Spleen (tissue), 11 donors: ENCODE results near the gene RAD9A. TPM values are rescaled to one million over a fixed set of nuclear protein-coding genes. Genes with fewer than 3 reads are reported as not detected.
A peak's percentile ranks its signal among the peaks of the same experiment; 100 is the strongest.

Experiments used
- DNase-seq: peaks from one replicate; pipeline ENCODE4 v3.0.0-alpha.2; 2020
- H3K27ac ChIP-seq, 8 donors: fragments of 200-600 bp; sonication (generic) in 7 of 8; 1 replicate in 4 of 8; 2 replicates in 4 of 8; pipeline versions ENCODE4 v1.5.0 to v1.8.0; 2016 to 2021; ENCODE audit warnings: inconsistent platforms in 4 of 8, mild to moderate bottlenecking in 4 of 8, moderate library complexity in 1 of 8
- H3K27me3 ChIP-seq, 7 donors: fragments of 200-600 bp; sonication (generic) in 6 of 7; replicated peaks in 1 of 7; 1 replicate in 4 of 7; 2 replicates in 3 of 7; pipeline versions ENCODE4 v1.5.0 to v1.8.0; 2016 to 2021; ENCODE audit warnings: inconsistent platforms in 3 of 7, mild to moderate bottlenecking in 1 of 7
- H3K36me3 ChIP-seq, 6 donors: fragments of 200-600 bp; sonication (generic) in 5 of 6; 1 replicate in 4 of 6; 2 replicates in 2 of 6; pipeline versions ENCODE4 v1.5.0 to v1.8.0; 2016 to 2021; ENCODE audit warnings: inconsistent platforms in 2 of 6
- H3K4me1 ChIP-seq, 6 donors: fragments of 200-600 bp; sonication (generic) in 5 of 6; 1 replicate in 3 of 6; 2 replicates in 3 of 6; pipeline versions ENCODE4 v1.5.0 to v1.8.0; 2016 to 2021; ENCODE audit warnings: inconsistent platforms in 3 of 6
- H3K4me3 ChIP-seq, 8 donors: fragments of 200-600 bp; sonication (generic) in 7 of 8; 1 replicate in 4 of 8; 2 replicates in 4 of 8; pipeline versions ENCODE4 v1.5.0 to v1.8.0; 2016 to 2021; ENCODE audit warnings: inconsistent platforms in 4 of 8, mild to moderate bottlenecking in 4 of 8, moderate library complexity in 2 of 8
- H3K9me3 ChIP-seq, 8 donors: fragments of 200-600 bp; sonication (generic) in 7 of 8; 1 replicate in 4 of 8; 2 replicates in 4 of 8; pipeline versions ENCODE4 v1.5.0 to v1.8.0; 2016 to 2021; ENCODE audit warnings: inconsistent platforms in 4 of 8
- POLR2A ChIP-seq, 3 donors: fragments of 450-650 bp; IDR thresholded peaks; one replicate each; pipeline ENCODE4 v1.5.1; 2017; ENCODE audit warnings: antibody characterized with exemption in 3 of 3, mild to moderate bottlenecking in 1 of 3
- POLR2AphosphoS5 ChIP-seq, 3 donors: sonication (generic); formaldehyde crosslinking; IDR thresholded peaks; one replicate each; pipeline ENCODE4 v1.5.1; 2017; ENCODE audit warnings: antibody characterized with exemption in 3 of 3
- WGBS, 5 donors: extraction: QIAGEN DNeasy Blood & Tissue Kit in 3 of 5; methylation state at CpG; one replicate each; pipeline versions ENCODE4 v1.1.5 to v1.1.7; 2013 to 2018; 5-methylcytosine and 5-hydroxymethylcytosine counted together
- intact Hi-C: fragments of 100-400 bp; cut with DNase I; formaldehyde crosslinking; loops from one replicate; pipeline ENCODE4 v1.15.0; 2023; ENCODE audit warnings: low total_unique reads
- polyA plus RNA-seq, 3 donors: library from polyadenylated mRNA; stranded (reverse); fragments of 200-250 nt; gene quantifications; one replicate each; pipeline ENCODE4 v1.2.1, GENCODE V29; 2013
- total RNA-seq, 7 donors: library from RNA; depleted of rRNA in 3 of 7; stranded (reverse); fragments of >200 nt in 3 of 7; fragmentation: NEBNext Ultra II Directional in 4 of 7; extraction: Animal tissue kit (Norgen Biotek cat#: 25700) in 4 of 7; gene quantifications; one replicate each; pipeline versions ENCODE4 v1.1.0 to v1.2.1, GENCODE V29; 2016 to 2021
- TF ChIP-seq, protein P1 (sequence below), 11 experiments: fragments of 200-600 bp in 7 of 11; fragments of 450-650 bp in 4 of 11; sonication (generic) in 4 of 11; IDR thresholded peaks in 8 of 11; conservative IDR thresholded peaks in 3 of 11; 1 replicate in 7 of 11; 2 replicates in 4 of 11; pipeline versions ENCODE4 v1.4.0 to v1.8.0; 2016 to 2021; ENCODE audit warnings: antibody characterized with exemption in 11 of 11, inconsistent platforms in 4 of 11, mild to moderate bottlenecking in 1 of 11
- donor health status: healthy with polysubstance abuse.
- donor health status: DM: no; HTN: no; CAD: no; lungs with moderate emphysema.
- donor health status: DM: no; HTN: no; CAD: no.
- donor health status: Bipolar disorder and iron deficiency.
- donor health status: healthy.
- donor health status: DM: no; HTN: no; CAD: no.
- donor health status: DM: yes; HTN: yes; CAD: no.

The RAD9A gene
- total and polyA plus RNA-seq, 10 donors: 18.2 to 44.8 (median 30.1) TPM

DNA sequence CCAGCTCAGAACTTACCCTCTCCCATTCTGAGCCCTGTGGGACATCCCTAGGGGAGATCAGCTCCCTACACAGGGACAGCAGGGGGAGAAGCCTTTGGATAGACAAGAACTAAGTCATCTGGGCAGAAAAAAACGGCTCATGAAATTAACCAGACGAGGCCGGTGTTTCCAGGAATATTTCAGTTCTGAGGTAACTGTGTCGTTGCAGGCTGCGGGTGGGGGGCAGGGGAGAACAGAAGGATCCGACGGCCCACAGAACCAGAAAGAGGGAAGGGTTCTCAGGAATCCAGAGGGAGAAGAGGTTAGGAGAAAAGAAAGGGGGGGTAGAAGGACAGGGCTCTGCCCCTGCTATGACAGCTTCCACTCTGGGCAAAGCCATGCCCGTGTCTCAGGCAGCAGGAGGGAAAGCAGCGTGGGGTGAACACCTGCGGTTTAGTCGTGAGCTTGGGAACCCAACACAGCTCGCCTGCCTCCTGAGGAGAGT, 21.9 kb upstream of the RAD9A start:
- H3K27ac ChIP-seq: peak overlapping the region in 3 of 8 donors; percentile 23 to 96 (median 95)
- H3K27me3 ChIP-seq: peaks cover 0 to 18% (median 0%) of the 10 kb centered on the region in 7 donors
- peaks cover 60 to 95% (median 89%) of the 10 kb centered on the region in 6 donors for H3K4me1 ChIP-seq
- WGBS, 5 donors: 42 to 63% (median 54%) methylated on average over 10 to 12 of the region's 12 CpGs
- intact Hi-C loops: no loop called here
- no peak for TF ChIP-seq POLR2A (IDR thresholded peaks at IDR 0.05)
- no peak for TF ChIP-seq POLR2AphosphoS5 (IDR thresholded peaks at IDR 0.05)
- TF ChIP-seq, protein P1, sequence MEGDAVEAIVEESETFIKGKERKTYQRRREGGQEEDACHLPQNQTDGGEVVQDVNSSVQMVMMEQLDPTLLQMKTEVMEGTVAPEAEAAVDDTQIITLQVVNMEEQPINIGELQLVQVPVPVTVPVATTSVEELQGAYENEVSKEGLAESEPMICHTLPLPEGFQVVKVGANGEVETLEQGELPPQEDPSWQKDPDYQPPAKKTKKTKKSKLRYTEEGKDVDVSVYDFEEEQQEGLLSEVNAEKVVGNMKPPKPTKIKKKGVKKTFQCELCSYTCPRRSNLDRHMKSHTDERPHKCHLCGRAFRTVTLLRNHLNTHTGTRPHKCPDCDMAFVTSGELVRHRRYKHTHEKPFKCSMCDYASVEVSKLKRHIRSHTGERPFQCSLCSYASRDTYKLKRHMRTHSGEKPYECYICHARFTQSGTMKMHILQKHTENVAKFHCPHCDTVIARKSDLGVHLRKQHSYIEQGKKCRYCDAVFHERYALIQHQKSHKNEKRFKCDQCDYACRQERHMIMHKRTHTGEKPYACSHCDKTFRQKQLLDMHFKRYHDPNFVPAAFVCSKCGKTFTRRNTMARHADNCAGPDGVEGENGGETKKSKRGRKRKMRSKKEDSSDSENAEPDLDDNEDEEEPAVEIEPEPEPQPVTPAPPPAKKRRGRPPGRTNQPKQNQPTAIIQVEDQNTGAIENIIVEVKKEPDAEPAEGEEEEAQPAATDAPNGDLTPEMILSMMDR (IDR thresholded peaks at IDR 0.05 in 8 of 11, conservative IDR thresholded peaks at IDR 0.05 in 3 of 11): no peak
- peak overlapping the region in 1 of 8 donors; percentile 78 for H3K4me3 ChIP-seq
- DNase-seq: no peak
- peaks cover 0 to 14% (median 0%) of the 10 kb centered on the region in 6 donors for H3K36me3 ChIP-seq
- no peaks in the 10 kb centered on the region for H3K9me3 ChIP-seq

DNA sequence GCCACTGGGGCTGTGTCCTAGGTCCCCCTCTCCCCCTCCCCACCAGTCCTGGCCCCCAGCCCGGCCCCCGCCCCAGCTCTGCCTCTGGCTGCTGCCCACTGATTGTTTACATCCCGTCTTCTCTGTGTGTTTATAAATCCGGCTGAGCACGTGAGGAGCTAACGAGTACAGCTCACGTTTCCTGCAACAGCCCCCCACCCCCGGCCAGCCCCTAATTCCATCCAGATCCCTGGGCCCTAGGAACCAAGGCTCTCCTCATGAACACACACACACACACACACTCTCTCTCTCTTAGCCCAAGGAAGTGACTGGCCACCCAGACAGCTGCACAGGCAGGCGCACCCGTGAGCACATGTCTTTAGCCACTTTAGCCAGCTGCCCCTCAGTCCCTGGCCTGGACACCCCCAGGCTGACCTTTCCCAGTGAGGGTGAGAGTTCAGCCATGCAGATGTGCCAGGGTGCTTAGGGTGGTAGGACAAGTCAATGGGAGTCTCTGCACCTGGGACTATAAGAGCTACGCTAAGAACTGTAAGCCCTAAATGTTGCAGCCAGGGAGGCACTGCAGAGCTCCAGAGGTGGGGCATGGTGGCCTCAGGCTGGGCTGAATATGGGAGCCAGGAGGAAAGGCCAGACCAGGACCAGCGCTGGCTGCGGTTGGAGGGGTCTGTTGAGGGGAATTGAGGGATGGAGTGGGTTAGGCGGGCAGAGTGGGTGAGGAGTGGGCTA, 21.3 kb upstream of the RAD9A start:
- DNase-seq: no peak
- TF ChIP-seq, protein P1 (IDR thresholded peaks at IDR 0.05 in 8 of 11, conservative IDR thresholded peaks at IDR 0.05 in 3 of 11): no peak
- no peak for TF ChIP-seq POLR2A (IDR thresholded peaks at IDR 0.05)
- TF ChIP-seq POLR2AphosphoS5 (IDR thresholded peaks at IDR 0.05): no peak
- peaks cover 55 to 95% (median 85%) of the 10 kb centered on the region in 6 donors for H3K4me1 ChIP-seq
- H3K36me3 ChIP-seq: peaks cover 0 to 8% (median 0%) of the 10 kb centered on the region in 6 donors
- WGBS, 5 donors: 58 to 79% (median 66%) methylated on average over 14 of the region's 14 CpGs
- peak overlapping the region in 5 of 8 donors; percentile 14 to 96 (median 93) for H3K27ac ChIP-seq
- intact Hi-C loops: no loop called here
- peak overlapping the region in 1 of 8 donors; percentile 78 for H3K4me3 ChIP-seq
- no peaks in the 10 kb centered on the region for H3K9me3 ChIP-seq
- H3K27me3 ChIP-seq: peaks cover 0 to 18% (median 0%) of the 10 kb centered on the region in 7 donors

- no peaks in the 10 kb centered on the region for H3K9me3 ChIP-seq
- H3K27ac ChIP-seq: peak overlapping the region in 6 of 8 donors; percentile 14 to 96 (median 93)
- H3K4me3 ChIP-seq: peak overlapping the region in 7 of 8 donors; percentile 55 to 78 (median 60)
- no peaks in the 10 kb centered on the region for H3K36me3 ChIP-seq
- TF ChIP-seq, protein P1 (IDR thresholded peaks at IDR 0.05 in 8 of 11, conservative IDR thresholded peaks at IDR 0.05 in 3 of 11): peak; percentile 7 to 63 (median 50)
- TF ChIP-seq POLR2AphosphoS5 (IDR thresholded peaks at IDR 0.05) (no peak), POLR2A (IDR thresholded peaks at IDR 0.05) (no peak)
- H3K27me3 ChIP-seq: peaks cover 0 to 18% (median 0%) of the 10 kb centered on the region in 7 donors
- peak; percentile 83 for DNase-seq
- intact Hi-C loops: no loop called here
- H3K4me1 ChIP-seq: peaks cover 52 to 92% (median 77%) of the 10 kb centered on the region in 6 donors
- 29 to 55% (median 34%) methylated on average over 8 of the region's 8 CpGs for WGBS, 5 donors
These were observed 20.4 kb upstream of the RAD9A start for GRCh38 chr11:67371189-67371910.
